DND-41 (cell line): ENCODE measurements around the gene ENPP5.

Source experiments
- EZH2 ChIP-seq: IDR thresholded peaks from 3 replicates; pipeline ENCODE4 v1.6.1; 2012; ENCODE audit warnings: borderline replicate concordance, low read depth, mild to moderate bottlenecking, moderate library complexity, low read length, inconsistent platforms; ENCODE audit not compliant: severe bottlenecking
- TF ChIP-seq, protein P1 (sequence below): IDR thresholded peaks from 2 replicates; pipeline ENCODE4 v1.5.1; 2012; ENCODE audit warnings: borderline replicate concordance, low read length, moderate library complexity, mild to moderate bottlenecking; ENCODE audit not compliant: poor library complexity, severe bottlenecking; ENCODE audit errors: extremely low read depth

DNA sequence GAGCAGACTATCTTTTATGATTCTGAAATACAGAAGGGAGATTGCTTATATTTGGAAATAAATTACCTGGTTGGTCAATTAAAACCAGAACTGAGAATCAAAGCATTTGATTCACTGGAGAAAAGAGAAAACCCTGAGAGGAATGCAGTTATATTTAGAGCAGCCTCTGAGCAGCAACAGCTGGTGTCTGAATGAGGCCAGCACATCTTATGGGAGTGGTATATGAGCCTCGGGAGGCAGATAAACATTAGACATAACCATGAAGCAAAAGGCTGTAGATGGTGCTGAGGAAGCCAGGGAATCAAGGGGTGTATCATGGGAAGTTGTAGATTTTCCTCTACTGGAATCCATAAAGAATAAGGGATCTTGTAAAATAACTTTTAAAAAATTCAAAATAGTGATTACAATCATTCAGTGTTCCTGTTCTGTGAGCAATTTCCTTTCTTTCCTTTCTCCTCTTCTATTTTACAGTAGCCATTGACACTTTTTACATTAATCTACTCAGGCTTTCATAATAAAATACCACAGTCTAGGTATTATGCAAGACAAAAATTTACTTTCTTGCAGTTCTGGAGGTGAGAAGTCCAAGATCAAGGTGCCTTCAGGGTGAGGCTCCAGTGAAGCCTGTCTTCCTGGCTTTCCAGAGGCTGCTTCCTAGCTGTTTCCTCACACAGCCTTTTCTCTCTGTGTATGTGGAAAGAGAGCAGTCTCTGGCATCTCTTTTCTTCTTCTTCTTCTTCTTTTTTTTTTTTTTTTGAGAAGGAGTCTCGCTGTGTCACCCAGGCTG is 32.8 kb upstream of the ENPP5 start:
- TF ChIP-seq, protein P1, sequence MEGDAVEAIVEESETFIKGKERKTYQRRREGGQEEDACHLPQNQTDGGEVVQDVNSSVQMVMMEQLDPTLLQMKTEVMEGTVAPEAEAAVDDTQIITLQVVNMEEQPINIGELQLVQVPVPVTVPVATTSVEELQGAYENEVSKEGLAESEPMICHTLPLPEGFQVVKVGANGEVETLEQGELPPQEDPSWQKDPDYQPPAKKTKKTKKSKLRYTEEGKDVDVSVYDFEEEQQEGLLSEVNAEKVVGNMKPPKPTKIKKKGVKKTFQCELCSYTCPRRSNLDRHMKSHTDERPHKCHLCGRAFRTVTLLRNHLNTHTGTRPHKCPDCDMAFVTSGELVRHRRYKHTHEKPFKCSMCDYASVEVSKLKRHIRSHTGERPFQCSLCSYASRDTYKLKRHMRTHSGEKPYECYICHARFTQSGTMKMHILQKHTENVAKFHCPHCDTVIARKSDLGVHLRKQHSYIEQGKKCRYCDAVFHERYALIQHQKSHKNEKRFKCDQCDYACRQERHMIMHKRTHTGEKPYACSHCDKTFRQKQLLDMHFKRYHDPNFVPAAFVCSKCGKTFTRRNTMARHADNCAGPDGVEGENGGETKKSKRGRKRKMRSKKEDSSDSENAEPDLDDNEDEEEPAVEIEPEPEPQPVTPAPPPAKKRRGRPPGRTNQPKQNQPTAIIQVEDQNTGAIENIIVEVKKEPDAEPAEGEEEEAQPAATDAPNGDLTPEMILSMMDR, result no peak
- no peak for TF ChIP-seq EZH2
